ENCODE measurements around the gene PARD6A. TPM values are rescaled to one million over a fixed set of nuclear protein-coding genes. Genes with fewer than 3 reads are reported as not detected.
A peak's percentile ranks its signal among the peaks of the same experiment; 100 is the strongest.

Gene PARD6A
- total RNA-seq, 2 experiments from 2014 or later, result 6.3 to 7.2 TPM

GRCh38 chr16:67645397-67646121 lies 15.2 kb upstream of the PARD6A start:
- ChIA-PET POLR2A (interaction anchor here (0.6 to 9.2 kb wide), 18 partner anchors 11 to 132 kb away, joined by 3 to 100 read pairs (median 6); partner anchors contain the start of genes ACD, C16orf86, CTCF and ENKD1), CTCF (interaction anchor here (0.7 to 11.5 kb wide), 35 partner anchors 8 to 415 kb away, joined by 3 to 224 read pairs (median 6); partner anchors contain the start of genes ACD, ATP6V0D1, C16orf86 and CTCF)
- peaks cover 19% of the 10 kb centered on the region for H3K36me3 Mint-ChIP-seq (ENCODE audit: low read depth)
- peak overlapping the region; percentile 92 for H3K27ac Mint-ChIP-seq
- no peak for TF ChIP-seq CTCF (IDR thresholded peaks at IDR 0.05)
- H3K4me3 Mint-ChIP-seq, result peak overlapping the region; percentile 85
- no peaks in the 10 kb centered on the region for H3K9me3 Mint-ChIP-seq
- ATAC-seq, result peak; percentile 0
- H3K27me3 Mint-ChIP-seq, result no peaks in the 10 kb centered on the region
- DNase-seq, result peak; percentile 27
- peaks cover 13% of the 10 kb centered on the region for H3K4me1 Mint-ChIP-seq (ENCODE audit: low read depth)
- intact Hi-C loops (cut with micrococcal nuclease), result loop anchor here (2.0 kb wide), 1 partner anchor 99 kb away; no protein-coding TSS in a partner anchor

GRCh38 chr16:67647111-67647651 lies 13.6 kb upstream of the PARD6A start:
- no peak for TF ChIP-seq CTCF (IDR thresholded peaks at IDR 0.05)
- H3K27me3 Mint-ChIP-seq, result no peaks in the 10 kb centered on the region
- ChIA-PET CTCF (interaction anchor here (4.9 to 11.5 kb wide), 3 partner anchors 13 to 126 kb away, joined by 51 to 224 read pairs (median 133); partner anchors contain the start of genes ACD and PARD6A), POLR2A (interaction anchor here (0.6 to 9.2 kb wide), 7 partner anchors 9 to 105 kb away, joined by 3 to 100 read pairs (median 6); partner anchors contain the start of genes ACD, CTCF and PARD6A)
- H3K9me3 Mint-ChIP-seq, result no peaks in the 10 kb centered on the region
- H3K4me3 Mint-ChIP-seq, result no peak overlapping the region
- H3K27ac Mint-ChIP-seq, result peak overlapping the region; percentile 63
- peaks cover 31% of the 10 kb centered on the region for H3K36me3 Mint-ChIP-seq (ENCODE audit: low read depth)
- intact Hi-C loops (cut with micrococcal nuclease), result no loop called here
- ATAC-seq, result no peak
- peaks cover 15% of the 10 kb centered on the region for H3K4me1 Mint-ChIP-seq (ENCODE audit: low read depth)
- DNase-seq, result no peak

- TF ChIP-seq CTCF (IDR thresholded peaks at IDR 0.05), result no peak
- ATAC-seq (no peak), DNase-seq (no peak)
- CTCF ChIA-PET, result interaction anchor here (1.2 to 11.5 kb wide), 3 partner anchors 25 to 127 kb away, joined by 3 to 224 read pairs (median 133); no protein-coding TSS in a partner anchor
- H3K4me1 Mint-ChIP-seq (ENCODE audit: low read depth), result peaks cover 15% of the 10 kb centered on the region
- POLR2A ChIA-PET, result interaction anchor here (0.6 to 9.2 kb wide), 7 partner anchors 9 to 106 kb away, joined by 3 to 100 read pairs (median 6); partner anchors contain the start of genes ACD, CTCF and PARD6A
- H3K9me3 Mint-ChIP-seq, result no peaks in the 10 kb centered on the region
- peaks cover 33% of the 10 kb centered on the region for H3K36me3 Mint-ChIP-seq (ENCODE audit: low read depth)
- intact Hi-C loops (cut with micrococcal nuclease), result no loop called here
- no peak overlapping the region for H3K27ac Mint-ChIP-seq
- H3K4me3 Mint-ChIP-seq, result no peak overlapping the region
- no peaks in the 10 kb centered on the region for H3K27me3 Mint-ChIP-seq
Measured at GRCh38 chr16:67647681-67648080, 13.1 kb upstream of the PARD6A start.

- Mint-ChIP-seq H3K27ac (no peak overlapping the region), H3K4me1 (ENCODE audit: low read depth) (peaks cover 15% of the 10 kb centered on the region), H3K27me3 (no peaks in the 10 kb centered on the region), H3K9me3 (no peaks in the 10 kb centered on the region), H3K4me3 (no peak overlapping the region), H3K36me3 (ENCODE audit: low read depth) (peaks cover 33% of the 10 kb centered on the region)
- intact Hi-C loops (cut with micrococcal nuclease), result no loop called here
- no peak for TF ChIP-seq CTCF (IDR thresholded peaks at IDR 0.05)
- DNase-seq (no peak), ATAC-seq (no peak)
- CTCF ChIA-PET, result interaction anchor here (1.2 to 11.5 kb wide), 4 partner anchors 24 to 128 kb away, joined by 3 to 224 read pairs (median 71); no protein-coding TSS in a partner anchor
- POLR2A ChIA-PET, result interaction anchor here (1.2 to 9.2 kb wide), 5 partner anchors 8 to 101 kb away, joined by 4 to 100 read pairs (median 8); partner anchors contain the start of genes ACD, CTCF and PARD6A
Measured at GRCh38 chr16:67648088-67648763, 12.5 kb upstream of the PARD6A start.
